GM19240 (cell line): ENCODE data around the gene TIAM1.

ENCODE experiments used
- DNase-seq: peaks from one replicate; pipeline ENCODE4 v3.0.0; 2011; ENCODE audit warnings: low spot score; ENCODE audit not compliant: insufficient read length

The TIAM1 gene

DNA sequence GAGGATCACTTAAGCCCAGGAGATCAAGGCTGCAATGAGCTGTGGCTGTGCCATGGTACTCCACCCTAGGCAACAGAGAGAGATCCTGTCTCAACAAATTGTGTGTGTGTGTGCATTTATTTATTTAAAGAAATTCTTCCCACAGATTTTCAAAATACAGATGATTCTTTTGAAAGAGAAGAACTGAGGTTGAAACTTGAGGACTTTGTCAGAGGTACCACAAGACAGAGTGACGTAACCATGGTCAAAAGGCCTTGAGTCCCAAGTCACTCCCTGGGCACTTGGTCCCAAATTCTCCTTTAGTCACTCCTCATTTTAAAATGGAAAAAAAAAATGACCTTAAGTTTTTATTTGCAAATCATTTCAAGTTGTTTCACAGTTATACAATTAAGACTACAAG, 57.4 kb downstream of the TIAM1 start:
- DNase-seq, result no peak

DNA sequence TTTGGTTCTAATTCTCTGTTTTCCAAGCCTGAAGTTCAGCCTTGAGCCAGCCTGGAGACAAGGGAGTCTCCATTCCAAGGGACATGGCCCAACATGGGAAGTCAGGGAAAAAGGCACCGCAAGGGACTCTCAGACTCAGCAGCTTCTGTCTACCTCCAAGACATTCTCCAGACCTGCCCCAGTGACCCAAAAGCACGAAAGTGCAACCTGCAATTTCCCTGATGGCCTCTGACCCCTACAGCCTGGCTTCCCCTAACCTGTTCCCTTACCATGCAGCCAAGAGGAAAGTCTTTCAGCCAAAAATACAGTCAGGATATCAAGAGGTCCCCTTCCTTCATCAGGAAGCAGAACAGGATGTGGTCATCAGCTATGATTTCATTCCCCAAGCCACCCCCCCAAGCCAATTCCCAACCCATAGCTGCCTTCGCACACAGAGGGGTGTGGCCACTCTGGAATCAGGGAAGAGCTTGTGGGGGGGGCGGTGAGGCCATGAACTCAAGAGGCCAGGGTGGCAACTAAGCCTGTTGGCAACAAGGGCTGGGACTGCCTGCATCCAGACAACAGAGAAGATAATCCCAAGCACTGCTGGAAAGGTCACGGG, 59.2 kb downstream of the TIAM1 start:
- DNase-seq, result no peak

DNA sequence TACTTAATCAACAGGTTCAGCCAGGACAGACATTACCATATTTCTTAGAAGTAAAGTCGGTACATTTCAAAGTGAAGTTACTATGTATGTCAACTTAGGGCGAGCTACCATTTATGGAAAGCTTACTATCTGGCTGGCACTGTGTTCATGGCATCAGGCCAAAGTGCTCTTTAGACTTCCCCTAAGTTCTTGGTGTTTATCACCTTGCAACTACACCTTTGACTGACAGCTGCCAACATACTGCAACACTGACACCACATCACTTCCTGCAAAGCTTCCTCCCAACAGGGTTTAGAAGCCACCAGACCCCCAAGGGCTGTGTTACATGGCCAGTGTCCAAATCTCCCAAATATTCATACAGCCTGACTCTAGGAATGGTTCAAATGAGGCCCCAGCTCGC, 61.0 kb downstream of the TIAM1 start:
- DNase-seq, result no peak

DNA sequence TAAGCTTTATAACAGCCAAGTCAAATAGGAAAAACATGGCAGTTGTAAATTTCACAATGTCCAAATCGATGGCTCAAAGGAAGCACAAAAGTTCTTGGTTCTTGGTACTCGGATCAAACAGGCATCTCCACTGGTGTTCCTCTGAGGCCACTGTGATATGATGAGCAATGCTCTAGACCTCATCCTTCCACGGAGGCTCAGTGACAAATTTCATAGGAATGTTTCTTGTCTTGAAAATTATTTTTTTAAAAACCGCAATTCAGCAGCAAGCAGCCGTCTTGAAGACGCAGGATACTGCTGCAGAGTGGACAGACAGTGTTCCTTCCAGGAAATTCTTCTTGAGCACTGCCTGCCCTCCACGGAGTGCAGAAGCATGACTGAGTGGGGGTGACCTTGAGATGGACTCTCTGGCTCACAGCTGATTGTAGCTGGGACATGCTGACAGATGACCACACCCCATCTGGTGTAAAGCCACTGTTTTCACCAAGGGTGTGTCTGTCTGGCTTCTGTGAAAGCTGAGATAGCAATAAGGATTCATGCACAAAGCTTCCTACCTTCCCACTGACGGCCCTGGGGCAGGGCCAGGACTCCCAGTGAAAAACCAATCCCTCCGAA, 61.9 kb downstream of the TIAM1 start:
- no peak for DNase-seq

DNA sequence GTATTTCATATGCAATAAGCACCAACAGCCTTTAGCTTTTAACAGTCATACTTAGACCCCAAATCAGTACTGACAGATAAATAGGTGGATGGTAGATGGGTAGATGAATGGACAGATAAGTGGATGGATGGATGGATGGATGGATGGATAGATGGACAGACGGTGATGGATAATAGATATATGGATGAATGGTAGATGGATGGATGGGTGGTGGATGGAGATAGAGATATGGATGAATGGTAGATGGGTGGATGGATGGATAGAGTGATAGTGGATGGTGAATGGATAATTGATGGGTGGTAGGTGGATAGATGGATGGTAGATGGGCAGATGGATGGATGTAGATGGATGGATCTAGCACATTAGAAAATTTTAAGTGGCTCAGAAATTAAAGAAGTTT, 62.5 kb downstream of the TIAM1 start:
- no peak for DNase-seq

DNA sequence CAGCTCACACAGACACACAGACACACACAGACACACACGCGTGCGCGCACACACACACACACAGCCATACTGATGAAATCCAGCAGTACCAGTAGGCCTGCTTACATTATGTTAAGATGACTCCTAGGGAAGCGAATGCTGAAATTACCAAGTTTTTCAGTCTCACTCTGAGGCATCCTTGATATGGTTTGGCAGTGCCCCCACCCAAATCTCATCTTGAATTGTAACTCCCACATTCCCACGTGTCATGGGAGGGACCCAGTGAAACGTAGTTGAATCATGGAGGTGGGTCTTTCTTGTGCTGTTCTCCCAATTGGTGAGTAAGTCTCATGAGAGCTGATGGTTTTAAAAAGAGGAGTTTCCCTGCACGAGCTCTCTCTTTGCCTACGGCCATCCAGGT, 64.1 kb downstream of the TIAM1 start:
- no peak for DNase-seq

DNA sequence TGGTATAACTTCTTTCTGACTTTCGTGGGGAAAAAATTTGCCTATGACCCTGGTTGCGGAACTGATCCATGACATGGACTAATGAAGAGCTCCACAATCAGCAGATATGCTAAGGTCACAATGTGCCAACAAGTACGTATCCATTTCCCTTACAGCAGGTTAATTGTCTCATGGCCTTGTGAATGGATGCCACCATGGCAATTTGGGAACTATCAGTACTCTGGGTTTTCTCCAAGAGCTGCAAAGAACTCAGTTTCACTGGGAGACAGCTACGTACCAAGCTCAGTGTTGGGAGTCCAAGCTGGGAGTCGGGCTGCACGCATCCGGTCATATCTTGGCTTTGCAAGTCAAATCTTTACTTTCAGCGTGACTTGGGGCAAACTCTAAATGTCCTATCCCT, 64.8 kb downstream of the TIAM1 start:
- no peak for DNase-seq

DNA sequence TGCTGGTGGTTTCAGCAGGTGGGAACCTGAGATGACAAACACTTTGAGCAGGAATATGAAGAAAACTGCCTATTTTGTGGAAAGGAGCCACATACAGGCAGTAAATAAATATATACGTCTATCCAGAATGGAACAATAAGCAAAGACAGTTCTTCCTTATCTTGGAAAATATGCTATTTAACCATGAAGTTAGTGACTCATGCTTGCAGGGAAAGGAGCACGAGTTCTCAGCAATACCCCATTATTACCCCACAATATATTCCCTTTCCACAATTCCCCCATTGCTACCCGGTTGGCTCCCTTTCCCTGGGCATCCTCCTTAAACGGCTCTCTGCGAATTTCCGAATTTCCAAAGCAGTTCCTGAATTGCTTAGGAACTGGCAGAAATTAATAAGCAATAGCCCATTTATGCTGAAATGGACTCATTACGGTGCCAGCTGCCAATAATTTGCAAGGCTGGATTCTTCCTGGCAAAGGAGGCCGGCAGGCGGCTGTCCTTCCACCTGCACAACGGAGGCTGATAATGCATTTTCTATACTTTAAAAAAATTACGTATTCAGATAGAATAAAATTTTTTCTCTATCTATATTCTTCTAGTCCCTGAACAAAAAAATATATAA, 65.4 kb downstream of the TIAM1 start:
- no peak for DNase-seq

DNA sequence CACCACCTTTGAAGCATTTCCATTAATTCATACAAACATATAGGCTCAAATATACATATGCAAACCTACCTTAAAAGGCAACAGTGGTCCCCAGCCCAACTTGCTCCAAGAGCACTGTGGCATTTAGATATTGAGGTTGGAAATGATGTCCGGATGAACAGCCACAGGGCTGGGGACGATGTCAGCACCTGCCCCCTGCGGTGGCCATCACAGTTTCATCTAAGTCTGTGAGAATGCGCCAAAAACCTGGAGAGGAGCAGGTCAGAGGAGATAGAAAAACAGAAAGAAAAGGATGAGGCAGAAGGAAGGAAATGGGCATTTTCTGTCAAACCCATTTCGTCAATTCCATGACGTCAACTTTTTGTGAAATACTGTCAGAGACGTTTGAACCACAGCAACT, 67.4 kb downstream of the TIAM1 start:
- DNase-seq, result no peak

DNA sequence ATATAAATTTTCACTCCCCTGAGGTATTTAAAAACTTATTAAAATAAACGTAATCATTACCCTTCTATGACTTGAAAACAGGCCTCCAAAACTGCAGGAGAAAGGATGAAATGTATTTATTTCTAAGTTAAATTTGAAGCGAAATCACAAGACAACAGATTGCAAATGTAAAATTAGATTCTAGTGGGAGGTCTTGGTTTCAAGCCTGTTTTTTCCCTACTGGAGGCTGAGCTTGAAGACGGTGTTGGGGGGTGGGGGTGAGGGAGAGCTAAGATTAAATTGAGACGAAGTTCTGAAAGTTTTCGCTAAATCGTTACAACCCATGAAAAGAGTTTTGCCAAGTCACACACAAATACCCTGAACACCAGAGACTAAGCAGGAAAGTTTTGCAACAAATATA, 68.2 kb downstream of the TIAM1 start:
- DNase-seq, result no peak

DNA sequence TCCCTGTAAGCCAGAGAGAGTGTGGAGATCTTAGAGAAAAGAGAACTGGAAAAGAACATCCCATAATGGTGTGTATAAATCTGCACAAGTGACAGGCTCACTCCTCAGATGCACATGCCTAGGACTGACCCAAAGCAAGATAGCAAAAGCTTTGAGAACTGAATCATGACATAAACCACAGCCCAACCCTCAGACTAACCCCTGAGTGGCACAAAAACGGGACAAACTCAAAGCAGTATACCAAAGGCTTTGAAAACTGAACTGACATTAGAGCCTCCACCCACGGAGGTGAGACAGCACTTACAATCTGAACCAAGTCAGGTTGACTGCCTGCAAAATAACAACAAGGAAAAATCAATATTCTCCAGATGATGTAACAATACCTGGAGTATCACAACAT, 70.8 kb downstream of the TIAM1 start:
- DNase-seq, result no peak

DNA sequence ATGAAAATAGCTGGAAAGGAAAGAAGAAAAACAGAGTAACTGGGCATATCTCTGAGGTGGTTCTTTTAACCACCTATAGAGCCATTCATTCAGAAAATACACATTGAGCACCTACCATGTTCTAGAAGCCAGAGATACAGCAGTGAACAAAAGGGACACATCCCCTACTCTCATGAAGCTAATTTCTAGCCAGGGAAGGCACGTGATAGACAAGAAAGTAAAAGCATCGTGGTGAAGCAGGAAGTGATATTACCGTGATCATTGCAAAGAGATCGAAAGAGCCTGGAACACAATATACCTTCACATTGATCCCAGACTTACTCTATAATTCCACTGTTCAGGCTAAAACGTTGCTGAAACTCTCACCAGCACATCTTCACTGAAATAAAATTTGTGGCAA, 76.0 kb downstream of the TIAM1 start:
- DNase-seq, result no peak

DNA sequence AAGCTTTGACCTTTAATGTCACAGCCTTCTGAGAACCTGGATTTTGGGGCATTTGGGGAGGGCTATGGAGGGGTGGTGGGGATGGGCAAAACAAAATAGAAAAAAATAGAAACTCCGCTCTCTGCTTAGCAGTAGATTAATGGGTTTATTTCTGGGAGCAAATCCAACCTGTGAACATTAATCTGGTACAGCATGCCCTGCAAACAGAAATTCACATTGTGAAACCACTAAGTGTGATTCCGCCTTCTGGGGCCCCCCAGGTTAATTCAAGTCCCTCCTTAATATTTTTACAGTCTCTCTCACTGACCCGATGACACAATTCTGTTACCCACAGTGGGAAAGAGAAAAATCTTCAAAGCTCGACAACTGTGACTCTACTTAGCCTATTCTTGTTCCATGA, 76.4 kb downstream of the TIAM1 start:
- DNase-seq, result no peak

DNA sequence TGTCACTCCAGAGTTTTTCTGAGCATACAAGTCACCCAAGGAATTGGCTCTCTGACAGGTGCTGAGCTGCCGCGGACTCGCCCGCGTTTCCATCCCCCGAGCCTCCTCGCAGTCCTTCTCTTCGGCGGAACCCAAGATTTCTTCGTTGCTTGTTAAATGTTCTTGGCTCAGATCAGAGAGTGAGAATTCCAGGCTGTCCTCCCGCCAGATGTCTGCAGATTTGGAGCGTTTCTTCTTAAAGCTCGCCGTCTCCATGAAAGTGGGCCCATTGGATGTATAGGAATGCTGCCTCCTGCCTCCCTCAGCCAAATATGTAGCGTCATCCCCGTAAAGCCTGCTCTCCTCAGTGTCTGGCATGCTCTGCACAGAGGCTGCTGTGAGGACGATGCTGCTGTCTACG, 77.8 kb downstream of the TIAM1 start:
- DNase-seq, result no peak

DNA sequence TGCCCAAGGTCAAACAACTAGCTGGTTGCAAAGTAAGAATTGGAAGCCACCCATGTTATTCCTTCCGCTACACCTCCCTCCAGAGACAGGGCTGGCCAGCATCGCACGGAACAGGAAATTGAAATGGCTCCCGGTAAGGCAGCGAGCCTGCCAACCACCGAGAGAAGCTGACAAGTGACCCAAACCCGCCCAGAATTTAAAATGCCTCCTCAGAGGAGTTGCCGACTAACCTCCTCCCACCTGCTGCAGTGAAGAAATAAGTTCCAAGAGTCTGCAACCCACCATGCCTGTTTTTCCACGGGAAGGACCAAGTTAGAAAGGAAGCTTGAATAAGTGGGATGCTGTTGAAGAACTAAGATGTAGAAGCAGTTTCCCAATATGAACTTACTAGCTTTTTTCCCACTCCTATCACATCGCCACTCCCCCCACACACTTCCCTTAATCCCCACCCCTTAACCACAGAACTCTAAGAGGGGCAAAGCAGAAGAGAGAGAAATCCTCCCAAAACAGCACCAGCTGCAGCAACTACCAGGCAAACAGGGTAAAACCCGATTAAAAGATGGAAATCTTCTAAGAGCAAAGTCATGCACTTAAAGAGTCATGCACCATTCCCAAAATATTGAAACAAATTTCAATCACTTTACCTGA, 78.6 kb downstream of the TIAM1 start:
- DNase-seq, result no peak

DNA sequence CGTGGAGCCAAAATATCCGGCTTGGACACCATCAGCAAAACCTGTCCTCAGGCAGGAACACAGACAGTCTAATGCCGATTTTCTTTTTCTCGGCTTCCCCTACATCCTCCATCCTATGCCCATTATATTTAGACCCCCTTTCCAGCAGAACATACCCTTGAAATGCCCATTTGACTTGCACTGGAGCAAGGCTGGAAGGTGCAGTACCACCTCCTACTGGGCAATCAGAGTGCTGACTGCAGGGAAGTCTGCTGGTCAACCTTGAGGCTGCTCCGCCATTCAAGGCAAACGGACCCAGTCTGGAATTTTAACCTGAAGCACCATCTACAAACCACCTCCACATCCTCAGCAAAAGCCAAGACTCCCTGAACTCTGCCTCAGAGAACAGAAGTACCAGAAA, 79.5 kb downstream of the TIAM1 start:
- DNase-seq, result no peak

DNA sequence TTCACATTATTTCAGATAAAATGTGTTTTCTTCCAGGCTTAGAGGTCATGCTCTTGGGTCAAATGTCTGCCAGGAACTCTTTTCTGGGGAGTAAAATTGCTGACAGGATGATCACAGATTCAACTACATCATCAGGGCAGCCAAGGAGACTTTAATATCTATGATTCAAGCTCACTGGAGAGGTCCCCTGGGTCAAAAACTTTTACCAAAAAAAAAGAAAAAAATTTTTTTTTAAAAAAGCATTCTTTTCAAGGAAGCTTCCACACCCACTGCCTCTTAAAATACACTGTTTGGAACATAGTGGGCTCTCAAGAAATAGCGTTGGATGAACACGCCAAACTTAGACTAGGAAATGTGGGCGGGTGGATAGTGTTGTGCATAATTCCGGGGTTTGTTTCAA, 81.3 kb downstream of the TIAM1 start:
- no peak for DNase-seq

DNA sequence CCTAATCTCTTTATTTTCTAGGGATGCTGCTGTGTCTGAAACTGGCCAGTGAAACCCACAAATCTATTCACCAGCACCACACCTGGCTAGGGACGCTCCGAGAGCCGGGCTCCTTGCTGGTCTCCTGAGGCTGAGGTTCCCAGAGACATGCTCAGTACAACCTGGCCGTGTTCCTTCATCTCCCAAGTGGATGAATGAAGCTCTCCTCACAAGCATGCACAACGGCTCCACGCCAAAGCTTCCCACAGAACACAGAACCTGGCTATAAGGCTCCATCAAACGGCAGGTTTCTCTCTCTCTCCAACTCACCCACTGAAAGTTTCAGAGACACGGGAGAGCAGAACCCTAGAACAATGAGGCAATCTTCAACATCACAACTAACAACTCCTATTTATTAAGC, 82.3 kb downstream of the TIAM1 start:
- DNase-seq, result no peak

DNA sequence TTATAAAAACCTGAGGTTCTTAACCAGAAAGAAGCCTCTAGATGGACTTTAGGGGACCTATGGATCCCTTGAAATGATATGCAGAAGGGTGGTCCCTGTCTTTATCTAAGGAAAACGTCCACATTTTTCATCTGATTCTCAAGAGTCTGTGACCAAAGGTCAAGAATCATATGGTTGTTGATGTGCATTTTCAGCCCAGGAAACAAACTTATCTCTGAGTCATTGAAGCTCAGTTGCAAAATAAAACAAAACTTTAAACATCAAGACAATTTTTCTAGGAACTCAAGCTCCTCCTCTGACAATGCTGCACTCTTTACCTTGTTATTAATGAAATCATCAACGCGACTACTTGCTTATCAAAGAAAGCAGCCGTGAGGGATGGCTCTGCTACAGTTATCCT, 83.3 kb downstream of the TIAM1 start:
- DNase-seq, result no peak

DNA sequence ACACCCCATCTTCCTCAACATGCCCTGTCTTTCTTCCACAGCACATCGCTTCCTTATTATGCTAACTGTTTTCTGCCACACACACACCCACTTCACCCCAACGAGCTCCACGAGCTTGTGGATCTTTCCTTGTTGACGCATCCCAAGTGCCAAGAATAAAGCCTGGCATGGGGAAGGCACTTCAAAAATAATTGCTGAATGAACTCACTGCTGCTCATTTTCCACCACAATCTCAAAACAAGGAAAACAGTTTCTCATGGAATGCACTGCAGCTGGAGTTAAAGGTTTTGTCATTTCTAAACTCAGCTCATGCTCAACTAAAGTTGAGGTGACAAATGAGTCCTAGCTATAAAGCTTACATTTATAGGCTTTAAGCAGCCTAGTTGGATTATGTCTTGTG, 86.0 kb downstream of the TIAM1 start:
- DNase-seq, result no peak

DNA sequence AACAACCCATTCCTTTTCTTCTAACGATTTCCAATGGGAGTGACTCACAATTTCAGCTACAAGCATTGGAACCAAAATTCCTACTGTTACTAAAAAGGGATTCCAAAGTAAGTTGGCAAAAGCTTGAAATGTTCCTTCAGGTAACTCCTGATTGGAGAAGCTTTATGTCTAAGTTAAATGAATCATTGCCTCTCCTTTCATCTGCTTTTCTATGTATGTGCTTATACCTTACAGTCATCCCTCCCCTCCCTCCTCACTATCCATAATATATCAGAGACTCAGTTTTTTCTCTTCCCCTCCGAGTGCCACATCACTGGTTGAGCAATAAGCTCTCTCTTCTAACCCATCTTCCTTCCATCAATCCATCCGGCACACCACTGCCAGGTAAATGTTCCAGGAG, 86.8 kb downstream of the TIAM1 start:
- no peak for DNase-seq

DNA sequence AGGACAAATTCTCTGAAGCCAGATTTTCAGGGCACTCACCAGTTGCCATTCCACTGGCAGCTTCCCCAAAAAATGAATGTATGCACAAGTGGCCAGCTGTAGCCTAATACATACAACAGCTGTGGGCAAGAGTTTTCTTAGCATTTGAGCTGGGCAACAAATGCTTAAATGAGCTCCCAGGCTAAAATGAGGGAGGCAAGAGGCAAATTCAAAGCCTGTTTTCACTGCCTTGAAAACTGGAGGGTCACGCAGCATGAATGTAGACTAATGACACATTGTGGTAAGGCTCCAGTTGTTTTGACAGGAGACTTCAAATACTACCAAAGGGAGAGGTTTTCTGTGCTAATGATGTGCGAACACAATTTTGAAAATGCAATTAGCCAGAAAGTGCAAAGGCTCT, 88.2 kb downstream of the TIAM1 start:
- DNase-seq, result no peak

DNA sequence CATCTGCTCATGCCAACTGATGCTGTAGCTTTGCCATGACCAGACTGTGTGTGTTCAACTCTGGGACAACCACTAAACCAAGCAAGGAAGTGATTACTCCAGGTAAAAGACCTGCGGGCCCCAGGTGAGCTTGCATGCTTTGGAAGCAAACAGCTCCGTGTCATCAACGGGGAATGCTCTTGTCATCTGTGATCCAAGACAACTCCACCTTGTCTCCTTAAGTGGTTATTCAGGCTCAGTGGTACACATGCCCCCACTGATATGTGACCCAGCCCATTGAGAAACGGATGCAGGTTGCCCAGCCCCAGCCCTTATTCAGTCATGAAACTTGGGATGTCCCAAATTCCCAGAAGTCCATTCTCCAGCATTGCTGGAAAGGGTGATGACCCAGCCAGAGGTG, 89.0 kb downstream of the TIAM1 start:
- DNase-seq, result no peak
